Neural progenitor cell (in vitro differentiated cells): ENCODE measurements around the gene RAI14. TPM values are rescaled to one million over a fixed set of nuclear protein-coding genes. Genes with fewer than 3 reads are reported as not detected.

Experiments used
- DNase-seq: peaks from one replicate; pipeline ENCODE4 v3.0.0-alpha.2; 2016; ENCODE audit warnings: low spot score
- H2AFZ ChIP-seq: fragments of 200-600 bp; sonication (generic); replicated peaks from 2 replicates; pipeline ENCODE4 v1.6.1; 2016; ENCODE audit warnings: antibody characterized with exemption
- H3F3A ChIP-seq: fragments of 200-600 bp; sonication (generic); 2 replicates; pipeline ENCODE4 v1.6.1; 2016; ENCODE audit warnings: antibody characterized with exemption, low read depth
- H3K27ac ChIP-seq: fragments of 200-600 bp; sonication (generic); 2 replicates; pipeline ENCODE4 v1.5.1; 2016; ENCODE audit warnings: mild to moderate bottlenecking
- H3K27me3 ChIP-seq: fragments of 200-600 bp; sonication (generic); 2 replicates; pipeline ENCODE4 v1.6.1; 2016; ENCODE audit warnings: mild to moderate bottlenecking, moderate library complexity
- H3K36me3 ChIP-seq: fragments of 200-600 bp; sonication (generic); 2 replicates; pipeline ENCODE4 v1.5.1; 2016
- H3K4me1 ChIP-seq: fragments of 200-600 bp; sonication (generic); 2 replicates; pipeline ENCODE4 v1.6.1; 2016; ENCODE audit warnings: mixed run types
- H3K4me2 ChIP-seq: fragments of 200-600 bp; sonication (generic); 2 replicates; pipeline ENCODE4 v1.6.1; 2016
- H3K4me3 ChIP-seq: fragments of 200-600 bp; sonication (generic); 2 replicates; pipeline ENCODE4 v1.5.1; 2016
- H3K79me2 ChIP-seq: fragments of 200-600 bp; sonication (generic); 2 replicates; pipeline ENCODE4 v1.6.1; 2016; ENCODE audit warnings: low read depth
- H3K9ac ChIP-seq: fragments of 200-600 bp; sonication (generic); 2 replicates; pipeline ENCODE4 v1.6.1; 2016
- H3K9me3 ChIP-seq: fragments of 200-600 bp; sonication (generic); 2 replicates; pipeline ENCODE4 v1.5.1; 2016; ENCODE audit warnings: low read depth
- H4K20me1 ChIP-seq: fragments of 200-600 bp; sonication (generic); 2 replicates; pipeline ENCODE4 v1.6.1; 2016; ENCODE audit warnings: low read depth
- H3K27ac Mint-ChIP-seq: 3 replicates; pipeline ENCODE4 v1.8.0; 2021; ENCODE audit warnings: mixed read lengths
- H3K27me3 Mint-ChIP-seq: 2 replicates; pipeline ENCODE4 v1.8.0; 2022; ENCODE audit warnings: low read depth, mild to moderate bottlenecking, inconsistent platforms, moderate library complexity, mixed read lengths; ENCODE audit not compliant: insufficient read depth
- H3K36me3 Mint-ChIP-seq: 3 replicates; pipeline ENCODE4 v1.8.0; 2021; ENCODE audit warnings: mixed read lengths
- H3K4me1 Mint-ChIP-seq: 3 replicates; pipeline ENCODE4 v1.8.0; 2021; ENCODE audit warnings: mixed read lengths
- H3K4me3 Mint-ChIP-seq: 3 replicates; pipeline ENCODE4 v1.8.0; 2021; ENCODE audit warnings: mild to moderate bottlenecking, moderate library complexity, mixed read lengths
- H3K9me3 Mint-ChIP-seq: 3 replicates; pipeline ENCODE4 v1.8.0; 2020; ENCODE audit warnings: mixed read lengths
- CTCF ChIP-seq: fragments of 200-600 bp; sonication (generic); IDR thresholded peaks from 2 replicates; pipeline ENCODE4 v1.5.1; 2017; ENCODE audit warnings: antibody characterized with exemption, mild to moderate bottlenecking
- EZH2 ChIP-seq: fragments of 200-600 bp; sonication (generic); IDR thresholded peaks from 2 replicates; pipeline ENCODE4 v1.6.1; 2017; ENCODE audit warnings: antibody characterized with exemption, mild to moderate bottlenecking, moderate library complexity
- EZH2phosphoT487 ChIP-seq: fragments of 200-600 bp; sonication (generic); IDR thresholded peaks from 2 replicates; pipeline ENCODE4 v1.6.1; 2017; ENCODE audit warnings: antibody characterized with exemption
- total RNA-seq: library from RNA; depleted of rRNA; stranded (reverse); fragments of >200 nt; gene quantifications from 2 replicates; pipeline ENCODE4 v1.2.3, GENCODE V29; 2015; ENCODE audit warnings: low replicate concordance

The RAI14 gene
- total RNA-seq, 1 donor from 2014 or later, result 54.6 TPM

GRCh38 chr5:34690898-34691297 lies 34.8 kb downstream of the RAI14 start:
- peaks cover 5% of the 10 kb centered on the region for H3F3A ChIP-seq
- H3K4me2 ChIP-seq, result no peak overlapping the region
- Mint-ChIP-seq H3K4me1 (peaks cover 20% of the 10 kb centered on the region), H3K9me3 (no peaks in the 10 kb centered on the region), H3K4me3 (no peak overlapping the region), H3K27ac (peak overlapping the region; percentile 62), H3K36me3 (peaks cover 32% of the 10 kb centered on the region), H3K27me3 (peaks cover 2% of the 10 kb centered on the region)
- no peak overlapping the region for H3K9ac ChIP-seq
- H3K4me3 ChIP-seq, result no peak overlapping the region
- H3K9me3 ChIP-seq, result no peaks in the 10 kb centered on the region
- H3K4me1 ChIP-seq, result peaks cover 20% of the 10 kb centered on the region
- no peaks in the 10 kb centered on the region for H3K27me3 ChIP-seq
- no peak for DNase-seq
- H3K36me3 ChIP-seq, result no peaks in the 10 kb centered on the region
- peaks cover 91% of the 10 kb centered on the region for H3K79me2 ChIP-seq
- TF ChIP-seq EZH2phosphoT487 (no peak), EZH2 (no peak)
- no peaks in the 10 kb centered on the region for H4K20me1 ChIP-seq
- H3K27ac ChIP-seq, result no peak overlapping the region
- no peak overlapping the region for H2AFZ ChIP-seq

GRCh38 chr5:34691326-34691725 lies 35.2 kb downstream of the RAI14 start:
- peaks cover 2% of the 10 kb centered on the region for H3K27me3 Mint-ChIP-seq
- Histone ChIP-seq H3K27me3 (no peaks in the 10 kb centered on the region), H3K4me2 (no peak overlapping the region), H3F3A (peaks cover under 1% of the 10 kb centered on the region), H2AFZ (no peak overlapping the region), H4K20me1 (no peaks in the 10 kb centered on the region), H3K4me3 (no peak overlapping the region), H3K79me2 (peaks cover 89% of the 10 kb centered on the region), H3K9me3 (no peaks in the 10 kb centered on the region), H3K9ac (no peak overlapping the region), H3K27ac (no peak overlapping the region), H3K4me1 (peaks cover 16% of the 10 kb centered on the region), H3K36me3 (no peaks in the 10 kb centered on the region)
- DNase-seq, result no peak
- peaks cover 15% of the 10 kb centered on the region for H3K4me1 Mint-ChIP-seq
- no peak overlapping the region for H3K4me3 Mint-ChIP-seq
- H3K9me3 Mint-ChIP-seq, result no peaks in the 10 kb centered on the region
- no peak overlapping the region for H3K27ac Mint-ChIP-seq
- TF ChIP-seq EZH2phosphoT487, result no peak
- TF ChIP-seq EZH2, result no peak
- TF ChIP-seq CTCF, result no peak
- H3K36me3 Mint-ChIP-seq, result peaks cover 32% of the 10 kb centered on the region

GRCh38 chr5:34692786-34693185 lies 36.7 kb downstream of the RAI14 start:
- peaks cover 30% of the 10 kb centered on the region for H3K36me3 Mint-ChIP-seq
- Histone ChIP-seq H3K4me2 (no peak overlapping the region), H3K79me2 (peaks cover 76% of the 10 kb centered on the region)

More at GRCh38 chr5:34692786-34693185, 36.7 kb downstream of the RAI14 start:
- Histone ChIP-seq H3K4me3 (no peak overlapping the region), H2AFZ (no peak overlapping the region), H3K9me3 (no peaks in the 10 kb centered on the region), H3K27ac (no peak overlapping the region), H4K20me1 (no peaks in the 10 kb centered on the region), H3F3A (no peaks in the 10 kb centered on the region), H3K4me1 (peaks cover 7% of the 10 kb centered on the region), H3K27me3 (no peaks in the 10 kb centered on the region), H3K36me3 (no peaks in the 10 kb centered on the region), H3K9ac (no peak overlapping the region)
- H3K27ac Mint-ChIP-seq, result peak overlapping the region; percentile 63
- no peak for DNase-seq
- H3K9me3 Mint-ChIP-seq, result no peaks in the 10 kb centered on the region
- peaks cover 6% of the 10 kb centered on the region for H3K4me1 Mint-ChIP-seq
- peaks cover 2% of the 10 kb centered on the region for H3K27me3 Mint-ChIP-seq
- no peak overlapping the region for H3K4me3 Mint-ChIP-seq
- TF ChIP-seq CTCF (no peak), EZH2phosphoT487 (no peak), EZH2 (no peak)
